ENCODE measurements around the gene KMT2E.

Gene KMT2E

DNA sequence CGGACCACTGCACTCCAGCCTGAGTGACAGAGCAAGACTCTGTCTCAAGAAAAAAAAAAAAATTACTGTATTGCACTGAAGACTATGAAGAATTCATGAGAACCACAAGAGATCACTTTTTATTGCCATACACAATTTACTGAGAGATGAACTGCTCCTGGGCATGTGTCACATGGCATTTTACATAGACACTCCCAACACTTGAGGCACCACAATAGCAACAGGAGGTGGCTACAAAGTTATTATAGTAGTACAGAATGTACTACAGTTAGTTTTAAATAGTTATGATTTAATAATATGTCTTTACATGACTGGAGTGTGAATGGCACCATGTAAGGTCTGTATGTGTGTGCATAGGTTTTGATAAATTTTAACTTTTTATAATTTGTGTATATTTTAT is 70.6 kb downstream of the KMT2E start:
- no peak for DNase-seq

- DNase-seq: no peak
Measured at GRCh38 chr7:105086850-105087249, 72.8 kb downstream of the KMT2E start.

DNA sequence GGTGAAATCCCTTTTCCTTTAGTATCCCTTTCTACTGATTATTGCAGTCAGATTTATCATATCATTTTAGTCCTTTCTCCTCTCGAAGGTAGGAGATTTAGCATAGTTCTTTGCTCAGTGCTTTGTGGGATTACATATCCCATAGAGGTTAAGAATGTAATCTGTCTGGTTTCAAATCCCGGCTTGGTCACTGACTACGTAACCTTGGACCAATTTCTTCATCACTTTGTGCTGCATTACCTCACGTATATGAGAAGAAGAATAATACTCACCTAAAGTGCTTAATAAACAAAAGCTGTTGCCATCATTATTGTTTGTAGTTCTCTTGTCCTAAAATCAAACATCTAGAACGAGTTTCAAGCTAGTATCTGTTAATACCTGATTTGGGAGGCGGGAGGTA is 74.0 kb downstream of the KMT2E start:
- DNase-seq: no peak

DNA sequence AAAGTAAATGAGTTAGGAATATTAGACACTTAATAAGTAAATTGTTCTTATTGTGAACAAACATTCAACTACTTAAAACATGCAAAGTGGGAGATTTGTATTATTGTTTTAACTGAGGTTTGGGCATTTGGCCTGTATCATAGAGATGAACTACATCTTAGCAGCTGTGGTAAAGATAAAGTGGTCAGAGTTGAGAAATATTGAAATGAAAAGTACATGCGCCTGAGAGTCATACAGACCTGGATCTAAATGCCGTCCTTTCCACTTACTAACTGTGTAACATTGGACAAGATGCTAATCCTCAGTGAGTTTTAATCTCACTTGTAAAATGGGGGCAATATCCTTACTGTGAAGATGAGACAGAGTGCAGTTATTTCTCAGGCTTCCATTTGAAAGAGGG is 74.5 kb downstream of the KMT2E start:
- no peak for DNase-seq

DNA sequence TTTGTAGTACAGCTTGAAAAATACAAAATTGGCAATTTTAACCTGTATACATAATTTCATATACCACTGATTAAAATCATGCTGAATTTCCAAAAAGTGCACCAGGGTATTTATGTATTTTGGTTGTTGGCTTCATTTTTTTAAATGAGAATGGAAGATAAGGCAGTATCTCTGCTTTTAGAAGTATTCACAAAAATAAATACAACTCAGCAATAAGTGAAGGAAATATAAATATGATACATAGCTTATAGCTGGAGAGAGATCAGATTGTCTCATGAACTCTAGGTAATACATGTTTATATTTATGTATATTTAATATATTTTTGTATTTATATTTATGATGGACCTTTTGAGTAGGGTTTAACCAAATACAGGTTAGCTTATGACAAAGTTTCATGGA is 81.0 kb downstream of the KMT2E start:
- DNase-seq: no peak

- DNase-seq: no peak
Measured at GRCh38 chr7:105096306-105096705, 82.3 kb downstream of the KMT2E start.

- DNase-seq: no peak
Measured at GRCh38 chr7:105097619-105098018, 83.6 kb downstream of the KMT2E start.

GRCh38 chr7:105098863-105099515 is 85.0 kb downstream of the KMT2E start:
- no peak for DNase-seq

- no peak for DNase-seq
Measured at GRCh38 chr7:105101864-105102263, 87.9 kb downstream of the KMT2E start.

- no peak for DNase-seq
Measured at GRCh38 chr7:105102557-105103352, 88.8 kb downstream of the KMT2E start.

DNA sequence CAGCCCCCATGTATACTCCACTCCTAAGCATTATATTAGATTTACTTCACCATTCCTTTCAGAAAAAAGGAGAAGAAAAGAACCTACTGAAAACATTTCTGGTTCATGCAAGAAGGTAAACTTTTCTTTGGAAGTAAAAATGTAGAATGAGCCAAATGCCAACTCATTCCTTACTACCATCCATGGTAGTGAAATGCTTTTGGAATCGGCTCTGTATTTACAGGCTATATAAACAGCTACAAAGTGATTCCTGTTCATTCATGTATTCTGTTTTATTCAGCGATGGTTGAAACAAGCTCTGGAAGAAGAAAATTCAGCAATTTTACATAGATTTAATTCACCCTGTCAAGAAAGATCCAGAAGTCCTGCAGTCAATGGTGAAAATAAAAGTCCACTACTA is 91.6 kb downstream of the KMT2E start:
- no peak for DNase-seq

GRCh38 chr7:105106473-105106872 is 92.5 kb downstream of the KMT2E start:
- no peak for DNase-seq

GRCh38 chr7:105107458-105107857 is 93.5 kb downstream of the KMT2E start:
- no peak for DNase-seq

- DNase-seq: no peak
Measured at GRCh38 chr7:105112440-105113418, 98.7 kb downstream of the KMT2E start.

GRCh38 chr7:105118612-105119600 is 104.9 kb downstream of the KMT2E start:
- DNase-seq: peak in 1 of 2 donors; percentile 12

GRCh38 chr7:105122619-105123018 is 108.6 kb downstream of the KMT2E start:
- no peak for DNase-seq

GRCh38 chr7:105125745-105126144 is 111.7 kb downstream of the KMT2E start:
- no peak for DNase-seq

GRCh38 chr7:105126436-105126975 is 112.5 kb downstream of the KMT2E start:
- DNase-seq: no peak

DNA sequence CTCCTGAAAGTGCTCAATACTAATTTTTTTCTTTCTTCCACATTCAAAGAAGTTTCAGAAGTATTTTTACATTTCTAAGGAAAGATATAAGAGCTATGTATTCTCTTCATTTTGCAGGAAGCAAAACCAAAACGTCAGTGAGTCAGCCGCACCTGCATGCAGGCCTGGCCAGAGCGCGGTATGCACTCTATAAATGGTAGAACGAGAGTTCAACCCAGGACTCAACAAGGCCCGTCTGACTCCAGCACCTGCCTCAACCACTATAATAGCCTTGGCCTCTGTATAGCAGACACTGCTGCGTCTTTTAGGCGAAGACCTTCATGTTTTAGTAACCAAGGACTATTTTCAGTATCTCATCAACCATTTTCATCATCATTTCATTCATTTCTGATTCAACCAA is 113.2 kb downstream of the KMT2E start:
- no peak for DNase-seq

- no peak for DNase-seq
Measured at GRCh38 chr7:105130048-105130447, 116.0 kb downstream of the KMT2E start.

GRCh38 chr7:105130580-105130979 is 116.6 kb downstream of the KMT2E start:
- no peak for DNase-seq

All from bone marrow (tissue), 2 donors.